Measurements from ENCODE around the gene SOD3. TPM values are rescaled to one million over a fixed set of nuclear protein-coding genes. Genes with fewer than 3 reads are reported as not detected.
A peak's percentile ranks its signal among the peaks of the same experiment; 100 is the strongest.

The SOD3 gene, protein sequence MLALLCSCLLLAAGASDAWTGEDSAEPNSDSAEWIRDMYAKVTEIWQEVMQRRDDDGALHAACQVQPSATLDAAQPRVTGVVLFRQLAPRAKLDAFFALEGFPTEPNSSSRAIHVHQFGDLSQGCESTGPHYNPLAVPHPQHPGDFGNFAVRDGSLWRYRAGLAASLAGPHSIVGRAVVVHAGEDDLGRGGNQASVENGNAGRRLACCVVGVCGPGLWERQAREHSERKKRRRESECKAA
- polyA plus RNA-seq (ENCODE audit: insufficient read length in 4 of 4), result 10 to 100 TPM in 3 of 4 donors, 1 to 10 TPM in 1; 10.0 to 20.4 (median 12.5) TPM

GRCh38 chr4:24794916-24795665 is at the start of gene SOD3:
Gene SOD3, plus strand, starts transcription at chr4:24795573. Its CDS starts 3,949 bp downstream, at chr4:24799522.
- DNase-seq (ENCODE audit: low read depth in 4 of 4, low spot score in 3 of 4), result peak in 1 of 4 donors; percentile 50

DNA sequence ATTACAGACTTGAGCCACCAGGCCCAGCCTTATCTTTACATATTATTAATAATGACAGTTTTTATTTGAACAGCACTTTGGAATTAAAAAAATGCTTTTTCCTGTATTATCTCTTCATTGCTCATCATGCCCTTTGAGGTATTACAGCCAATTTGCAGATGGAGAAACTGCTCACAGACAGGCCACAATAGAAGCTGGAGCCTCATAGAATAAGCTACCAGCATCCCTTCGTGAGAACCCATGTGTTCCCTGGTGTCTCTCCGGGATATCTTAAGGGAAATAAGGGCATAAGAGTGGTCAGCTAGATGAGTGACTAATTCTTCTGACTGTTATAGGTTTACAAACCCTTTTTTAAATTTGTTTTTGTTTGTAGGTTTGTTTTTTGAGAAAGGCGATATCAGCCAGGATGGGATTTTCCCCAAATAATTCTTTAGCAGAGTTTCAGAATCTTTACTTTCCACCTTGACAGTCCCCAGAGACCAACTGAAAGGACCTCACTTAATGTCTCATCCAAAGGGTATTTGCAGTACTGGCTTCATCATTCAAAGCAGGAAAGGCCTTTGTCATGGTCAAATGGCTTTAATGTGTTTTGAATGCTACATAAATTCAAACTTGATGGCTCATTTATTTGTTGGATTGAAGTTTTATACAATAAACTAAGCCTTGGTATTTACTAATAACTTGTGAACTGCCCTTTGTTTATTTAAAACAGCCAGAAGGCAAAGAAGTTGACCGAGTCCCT is 48.0 kb upstream of the SOD3 start:
- DNase-seq (ENCODE audit: low read depth in 4 of 4, low spot score in 3 of 4), result no peak

DNA sequence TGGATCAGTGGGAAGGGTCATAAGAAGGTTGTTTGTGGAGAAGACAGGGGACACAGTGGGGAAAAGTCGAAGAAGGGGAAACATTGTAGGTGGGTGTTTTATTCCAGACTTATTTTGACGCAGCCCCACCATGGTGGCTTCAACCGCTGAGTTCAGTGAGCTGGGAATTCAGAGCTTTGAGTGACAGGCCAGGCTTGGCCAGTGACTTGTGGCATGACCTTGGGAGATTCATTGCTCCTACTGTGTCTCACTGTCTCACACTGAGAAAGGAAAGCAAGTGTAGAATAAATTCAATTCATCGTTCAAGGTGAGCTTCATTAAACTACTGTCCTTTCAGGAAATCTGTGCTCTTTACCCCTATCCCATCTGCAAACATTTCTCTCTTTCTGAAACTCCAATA is 47.4 kb upstream of the SOD3 start:
- DNase-seq (ENCODE audit: low read depth in 4 of 4, low spot score in 3 of 4), result no peak

- no peak for DNase-seq (ENCODE audit: low read depth in 4 of 4, low spot score in 3 of 4)
Observed at GRCh38 chr4:24748758-24749350, 46.5 kb upstream of the SOD3 start.

DNA sequence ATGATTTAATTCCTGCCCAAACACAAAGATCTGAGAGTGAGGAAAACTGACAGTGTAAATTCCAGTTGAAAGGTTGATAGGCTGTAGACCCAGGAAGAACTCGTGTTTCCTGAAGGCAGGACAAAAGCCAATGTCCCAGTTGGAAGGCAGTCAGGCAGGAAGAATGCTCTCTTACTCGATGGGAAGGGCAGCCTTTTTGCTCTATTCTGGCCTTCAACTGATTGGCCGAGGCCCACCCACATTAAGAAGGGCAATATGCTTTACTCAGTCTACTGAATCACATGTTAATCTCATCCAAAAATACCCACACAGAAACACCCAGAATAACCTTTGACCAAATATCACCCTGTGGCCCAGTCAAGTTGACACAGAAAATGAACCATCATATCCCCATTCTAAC is 45.3 kb upstream of the SOD3 start:
- DNase-seq (ENCODE audit: low read depth in 4 of 4, low spot score in 3 of 4), result no peak

GRCh38 chr4:24751926-24752539 is 43.3 kb upstream of the SOD3 start:
- no peak for DNase-seq (ENCODE audit: low read depth in 4 of 4, low spot score in 3 of 4)

GRCh38 chr4:24753519-24753918 is 41.9 kb upstream of the SOD3 start:
- DNase-seq (ENCODE audit: low read depth in 4 of 4, low spot score in 3 of 4), result no peak

DNA sequence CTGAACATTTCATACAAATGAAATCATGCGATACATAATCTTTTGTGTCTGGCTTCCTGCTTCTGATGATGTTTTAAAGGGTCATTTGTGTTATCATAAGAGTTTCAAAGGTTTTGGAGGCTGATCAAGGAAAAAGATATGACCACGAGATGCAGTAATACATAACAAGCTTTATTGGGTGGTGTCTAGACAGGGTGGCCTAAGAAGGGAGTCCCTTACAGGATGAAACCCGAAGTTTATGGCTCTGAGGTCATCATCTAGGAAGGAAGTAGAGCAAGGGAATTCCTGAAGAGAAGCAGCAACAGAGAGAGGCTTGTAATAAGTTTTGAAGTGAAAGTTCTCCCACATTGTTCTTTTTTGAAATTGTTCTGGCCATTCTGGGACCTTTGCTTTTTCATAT is 40.8 kb upstream of the SOD3 start:
- DNase-seq (ENCODE audit: low read depth in 4 of 4, low spot score in 3 of 4), result no peak

DNA sequence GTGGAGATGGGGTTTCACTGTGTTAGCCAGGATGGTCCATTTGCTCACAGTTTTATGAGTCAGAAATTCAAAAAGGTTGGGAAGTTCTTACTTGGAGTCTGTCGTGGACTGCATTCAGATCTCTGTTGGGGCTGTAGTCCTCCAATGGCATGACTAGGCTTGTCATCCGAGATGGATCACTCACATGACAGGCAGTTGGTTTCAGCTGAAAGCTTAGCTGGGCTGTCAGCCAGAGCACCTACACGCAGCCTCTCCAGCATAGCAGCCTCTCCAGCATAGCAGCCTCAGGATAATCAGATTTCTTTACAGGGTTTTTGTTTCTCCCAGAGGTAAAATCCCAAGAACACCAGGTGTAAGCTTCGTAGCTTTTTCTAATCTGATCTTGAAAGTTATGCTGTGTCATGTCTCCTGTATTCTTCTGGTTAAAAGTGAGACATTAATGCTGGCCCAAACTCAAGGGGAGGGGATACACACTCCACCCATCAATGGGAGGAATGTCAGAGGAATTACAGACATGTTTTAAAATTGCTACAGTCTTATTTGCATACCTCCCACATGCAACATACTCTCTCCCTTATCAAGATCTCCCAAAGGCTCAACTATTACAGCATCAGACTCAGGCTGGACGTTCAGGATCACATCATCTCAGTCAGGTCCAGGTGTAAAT is 31.6 kb upstream of the SOD3 start:
- DNase-seq (ENCODE audit: low read depth in 4 of 4, low spot score in 3 of 4), result no peak

DNA sequence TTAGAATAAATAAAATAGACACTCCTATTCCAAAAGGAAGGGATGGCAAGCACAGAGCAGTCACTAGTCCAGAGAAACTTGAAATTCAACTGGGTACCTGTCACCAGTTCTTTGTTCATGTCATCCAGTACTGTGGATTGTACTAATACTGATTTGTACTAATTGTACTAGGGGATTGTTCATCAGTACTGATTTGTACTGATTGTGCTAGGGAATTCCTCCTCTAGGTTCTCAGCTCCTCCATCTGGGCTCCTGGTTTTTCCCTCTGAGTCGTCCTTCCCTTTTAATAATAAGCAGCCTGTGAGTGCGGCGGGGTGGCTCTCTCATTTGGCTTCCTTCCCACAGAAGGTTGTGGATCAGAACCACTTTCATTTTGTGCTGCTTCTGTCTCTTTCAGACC is 31.0 kb upstream of the SOD3 start:
- DNase-seq (ENCODE audit: low read depth in 4 of 4, low spot score in 3 of 4), result no peak

- DNase-seq (ENCODE audit: low read depth in 4 of 4, low spot score in 3 of 4), result no peak
Observed at GRCh38 chr4:24765376-24765988, 29.9 kb upstream of the SOD3 start.

DNA sequence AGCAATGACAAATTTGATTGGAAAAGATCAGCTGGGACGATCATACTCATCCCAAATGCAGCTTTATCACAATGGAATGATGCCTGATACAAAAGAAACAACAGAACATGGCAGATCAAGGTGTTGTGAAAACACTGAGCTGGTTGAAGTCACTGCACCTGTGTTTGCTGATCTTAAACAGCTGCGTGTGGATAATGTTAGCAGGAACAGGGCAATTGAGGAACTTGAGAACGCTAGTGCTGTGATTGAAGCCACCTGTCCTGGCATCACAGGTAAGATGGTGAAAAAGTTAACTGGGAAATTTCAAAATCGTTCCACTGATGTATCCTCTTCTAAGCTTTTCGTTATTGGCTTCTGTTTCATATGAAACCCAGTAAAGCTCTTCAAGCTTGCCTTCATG is 27.4 kb upstream of the SOD3 start:
- no peak for DNase-seq (ENCODE audit: low read depth in 4 of 4, low spot score in 3 of 4)

GRCh38 chr4:24768604-24769003 is 26.8 kb upstream of the SOD3 start:
- DNase-seq (ENCODE audit: low read depth in 4 of 4, low spot score in 3 of 4), result no peak

DNA sequence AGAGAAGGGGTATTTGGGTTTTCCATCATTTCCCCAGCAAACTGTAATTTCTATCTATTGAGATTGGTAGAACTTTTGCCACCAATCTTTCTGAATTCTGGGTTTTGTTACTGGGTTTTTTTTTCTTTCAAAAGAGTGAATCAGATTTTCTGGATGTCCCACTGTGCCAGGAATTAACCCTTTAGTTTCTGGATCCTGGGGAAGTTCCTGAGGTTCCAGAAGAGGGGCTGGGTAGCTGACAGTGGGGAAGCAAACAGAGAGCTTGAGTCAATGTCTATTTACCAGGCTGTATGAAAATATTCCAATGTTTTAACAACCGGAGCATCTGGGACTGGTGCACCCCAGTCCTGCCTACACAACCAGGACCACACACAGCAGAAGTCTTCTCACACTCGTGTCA is 25.8 kb upstream of the SOD3 start:
- no peak for DNase-seq (ENCODE audit: low read depth in 4 of 4, low spot score in 3 of 4)

DNA sequence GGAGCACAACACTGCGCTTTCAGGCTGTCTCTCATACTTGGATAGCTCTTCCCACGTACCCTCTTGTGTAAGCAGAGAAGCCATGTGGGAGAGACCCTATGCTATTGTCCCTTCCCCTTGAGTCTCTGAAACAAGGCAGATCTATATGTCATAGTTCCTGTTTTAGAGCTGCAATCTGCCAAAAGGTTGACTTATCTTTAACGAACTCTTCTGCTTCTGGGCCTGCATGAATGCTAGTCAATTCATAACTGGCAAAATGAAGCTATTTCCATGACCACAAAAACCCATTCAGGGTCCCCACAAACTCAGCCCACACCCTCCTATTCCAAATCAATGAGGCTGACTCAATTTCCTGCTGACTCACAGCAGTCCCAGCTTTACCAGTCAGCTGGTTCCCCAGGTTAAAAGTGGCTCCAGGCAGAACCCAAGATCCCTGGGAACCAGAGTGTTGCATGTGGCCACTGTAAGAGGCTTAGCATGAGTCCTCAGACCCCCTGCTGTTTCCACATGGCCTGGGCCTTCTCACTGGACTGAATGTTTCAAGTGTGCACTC is 25.3 kb upstream of the SOD3 start:
- DNase-seq (ENCODE audit: low read depth in 4 of 4, low spot score in 3 of 4), result no peak

GRCh38 chr4:24770667-24771066 is 24.7 kb upstream of the SOD3 start:
- DNase-seq (ENCODE audit: low read depth in 4 of 4, low spot score in 3 of 4), result no peak

GRCh38 chr4:24771241-24771640 is 24.1 kb upstream of the SOD3 start:
- no peak for DNase-seq (ENCODE audit: low read depth in 4 of 4, low spot score in 3 of 4)

DNA sequence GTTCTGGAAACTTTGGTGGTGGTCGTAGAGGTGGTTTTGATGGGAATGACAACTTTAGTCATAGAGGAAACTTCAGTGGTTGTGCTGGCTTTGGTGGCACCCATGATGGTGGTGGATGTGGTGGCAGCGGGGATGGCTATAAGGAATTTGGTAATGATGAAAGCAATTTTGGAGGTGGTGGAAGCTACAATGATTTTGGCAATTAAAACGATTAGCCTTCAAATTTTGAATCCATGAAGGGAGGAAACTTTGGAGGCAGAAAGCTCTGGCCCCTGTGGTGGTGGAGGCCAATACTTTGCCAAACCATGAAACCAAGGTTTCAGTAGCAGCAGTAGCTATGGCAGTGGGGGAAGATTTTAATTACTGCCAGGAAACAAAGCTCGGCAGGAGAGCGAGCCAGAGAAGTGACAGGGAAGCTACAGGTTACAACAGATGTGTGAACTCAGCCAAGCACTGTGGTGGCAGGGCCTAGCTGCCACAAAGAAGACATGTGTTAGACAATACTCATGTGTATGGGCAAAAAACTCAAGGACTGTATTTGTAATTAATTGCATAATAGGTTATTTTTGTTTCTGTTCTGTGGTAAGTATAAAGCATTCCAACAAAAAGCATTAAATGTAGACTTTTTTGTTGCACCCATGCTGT is 23.2 kb upstream of the SOD3 start:
- DNase-seq (ENCODE audit: low read depth in 4 of 4, low spot score in 3 of 4), result no peak

GRCh38 chr4:24772952-24773351 is 22.4 kb upstream of the SOD3 start:
- no peak for DNase-seq (ENCODE audit: low read depth in 4 of 4, low spot score in 3 of 4)
